DMS53 (cell line): Measurements from ENCODE around the gene CD86.
A peak's percentile ranks its signal among the peaks of the same experiment; 100 is the strongest.

Experiments
- DNase-seq: peaks from one replicate; lab custom pipeline; 2025; lab: John Stamatoyannopoulos, UW

Gene CD86

DNA sequence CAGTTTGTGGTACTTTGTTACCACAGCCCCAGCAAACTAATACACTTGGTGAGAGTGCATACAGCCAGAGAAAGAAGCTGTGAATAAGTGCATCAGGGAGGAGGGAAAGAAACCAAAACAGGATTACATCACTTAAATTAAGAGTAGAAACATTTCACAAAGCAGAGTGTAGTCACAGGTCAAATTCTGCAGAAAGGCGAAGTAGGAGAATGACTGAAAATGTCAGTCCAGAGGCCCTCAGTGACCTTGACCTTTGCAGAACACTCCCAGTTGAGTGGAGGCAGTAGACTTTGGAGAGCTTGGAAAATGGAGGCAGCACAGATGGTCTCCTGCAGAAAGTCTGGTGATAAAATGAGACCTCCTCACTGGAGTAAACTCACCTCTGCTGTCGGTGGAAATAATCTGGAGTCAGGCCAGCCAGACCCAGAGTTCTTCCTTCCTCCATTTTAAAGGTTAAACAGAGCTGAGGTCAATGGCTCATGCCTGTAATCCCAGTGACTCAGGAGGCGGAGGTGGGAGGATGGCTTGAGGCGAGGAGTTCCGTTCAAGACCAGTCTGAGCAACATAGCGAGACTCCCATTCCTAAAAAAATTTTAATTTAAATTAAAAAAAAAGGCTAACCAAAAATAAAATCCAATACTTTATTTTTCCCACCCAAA lies 5.0 kb downstream of the CD86 start:
- DNase-seq, result no peak

DNA sequence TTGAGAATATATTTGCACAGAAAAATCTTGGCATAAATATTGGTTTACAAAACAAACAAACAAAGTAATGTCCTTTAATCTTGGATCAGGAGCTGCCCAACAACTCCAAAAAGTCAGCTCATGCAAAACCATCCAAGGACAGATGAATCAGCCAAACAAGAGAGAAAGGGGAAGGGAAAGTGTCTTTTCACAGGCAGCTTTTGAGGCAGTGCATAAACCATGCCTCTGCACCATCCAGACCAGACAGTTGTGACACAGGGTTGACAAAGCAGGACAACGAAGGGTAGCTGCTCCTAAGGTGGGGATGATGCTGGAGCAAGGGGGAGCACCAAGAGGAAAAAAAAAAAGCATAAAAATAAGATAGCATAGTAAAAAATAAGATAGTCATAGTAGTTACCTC lies 8.7 kb downstream of the CD86 start:
- no peak for DNase-seq

DNA sequence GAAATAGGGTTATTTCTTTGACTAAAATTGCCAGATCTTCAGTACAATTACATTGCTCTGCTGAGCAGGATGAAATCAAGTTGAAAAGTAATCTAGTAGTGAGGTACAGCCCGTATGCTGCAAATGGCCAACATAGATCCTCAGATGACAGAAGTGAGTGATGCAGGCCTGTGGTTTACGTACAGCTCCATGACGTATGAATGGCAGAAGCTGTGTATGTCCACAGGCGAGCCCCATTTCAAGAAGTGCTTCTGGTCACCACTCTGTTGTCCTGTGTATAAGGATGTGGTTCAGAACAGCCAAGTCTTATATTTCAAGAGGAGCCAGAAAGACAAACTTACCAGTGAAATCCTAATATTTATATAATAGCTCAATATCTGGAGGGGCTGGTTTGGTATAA lies 9.2 kb downstream of the CD86 start:
- DNase-seq, result no peak

DNA sequence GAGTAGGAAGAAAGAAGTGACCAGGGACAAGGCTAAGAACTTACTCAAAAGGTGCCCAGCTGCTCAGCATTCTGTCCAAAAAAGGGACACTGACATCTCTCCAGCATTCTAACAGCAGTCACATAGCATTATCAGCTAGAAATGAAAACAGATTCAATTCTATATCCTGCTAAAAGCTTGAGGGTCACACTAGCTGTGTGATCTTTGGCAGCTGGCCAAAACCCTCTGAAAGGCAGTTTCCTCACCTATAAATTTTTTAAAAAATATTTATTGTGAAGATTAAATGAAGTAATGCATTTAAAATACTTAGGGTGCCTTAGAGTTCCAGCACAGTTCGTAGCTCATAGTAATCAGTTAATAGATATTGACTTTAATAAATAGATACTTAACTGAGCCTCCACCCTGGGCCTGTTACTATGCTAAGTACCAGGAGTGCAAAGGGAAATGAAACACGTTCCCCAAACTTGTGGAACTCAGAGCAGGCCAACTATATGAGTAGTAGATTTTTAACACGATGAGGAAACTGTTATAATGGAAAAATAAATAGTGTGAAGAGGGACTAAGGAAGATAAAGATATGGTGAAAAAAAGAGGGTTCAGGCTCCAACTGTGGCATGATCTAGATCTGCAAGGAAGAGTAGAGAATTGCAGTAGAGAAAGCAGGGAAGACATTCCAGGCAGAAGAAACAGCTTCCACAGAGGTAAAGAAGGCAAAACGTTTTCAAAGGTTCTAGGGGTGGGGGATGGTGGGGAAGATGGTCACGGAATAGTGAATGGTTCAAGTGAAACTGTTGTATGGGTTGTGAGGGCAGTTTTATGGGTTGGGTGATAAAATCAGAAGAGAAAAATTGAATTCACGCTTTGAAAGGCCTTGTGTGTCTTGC lies 11.4 kb downstream of the CD86 start:
- DNase-seq, result peak; percentile 7

DNA sequence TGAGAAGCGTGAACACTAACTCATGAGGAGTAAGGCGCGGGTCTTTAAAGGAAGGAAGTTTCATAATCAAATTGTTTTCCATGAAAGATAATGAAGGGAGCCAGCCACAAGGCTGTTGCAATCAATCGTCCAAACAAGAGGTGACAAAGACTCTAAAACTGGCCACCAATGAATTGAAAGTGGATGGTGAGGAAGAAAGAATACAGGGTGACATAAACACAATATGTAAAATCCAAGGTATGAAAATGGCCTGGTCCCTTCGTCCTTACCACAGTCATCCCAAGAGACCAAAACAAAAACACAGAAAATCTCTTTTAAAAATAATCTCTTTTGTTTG lies 12.0 kb downstream of the CD86 start:
- DNase-seq, result no peak

DNA sequence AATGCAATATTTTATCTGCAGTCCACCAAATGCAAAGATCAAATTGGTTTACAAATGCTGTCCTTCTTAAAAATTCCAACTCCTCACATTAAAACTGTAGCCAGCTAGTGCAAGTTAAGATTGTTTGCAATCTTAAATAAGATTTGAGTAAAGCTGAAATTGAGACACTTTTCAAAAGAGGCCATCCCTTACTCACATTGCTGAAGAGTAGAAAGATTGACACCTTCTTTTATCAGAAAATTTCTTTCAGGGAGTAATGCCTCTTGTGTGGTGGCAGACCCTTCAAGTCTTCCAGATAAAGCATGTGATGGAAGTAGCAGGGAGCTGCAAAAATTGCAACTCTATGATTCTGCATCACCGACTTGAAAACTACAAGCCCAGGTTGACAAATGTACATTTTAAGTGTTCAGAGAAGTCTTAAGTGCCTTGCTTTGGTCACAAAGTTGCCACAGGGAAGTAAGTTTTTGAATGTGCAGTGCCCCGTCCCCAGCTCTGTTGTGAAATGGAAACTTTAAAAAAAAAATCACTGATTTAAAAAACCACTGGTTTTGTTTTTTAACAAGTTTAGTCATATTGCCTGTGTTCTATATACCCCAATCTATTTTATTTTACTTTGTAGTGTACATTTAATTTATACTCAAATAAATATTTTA lies 12.6 kb downstream of the CD86 start:
- DNase-seq, result no peak

DNA sequence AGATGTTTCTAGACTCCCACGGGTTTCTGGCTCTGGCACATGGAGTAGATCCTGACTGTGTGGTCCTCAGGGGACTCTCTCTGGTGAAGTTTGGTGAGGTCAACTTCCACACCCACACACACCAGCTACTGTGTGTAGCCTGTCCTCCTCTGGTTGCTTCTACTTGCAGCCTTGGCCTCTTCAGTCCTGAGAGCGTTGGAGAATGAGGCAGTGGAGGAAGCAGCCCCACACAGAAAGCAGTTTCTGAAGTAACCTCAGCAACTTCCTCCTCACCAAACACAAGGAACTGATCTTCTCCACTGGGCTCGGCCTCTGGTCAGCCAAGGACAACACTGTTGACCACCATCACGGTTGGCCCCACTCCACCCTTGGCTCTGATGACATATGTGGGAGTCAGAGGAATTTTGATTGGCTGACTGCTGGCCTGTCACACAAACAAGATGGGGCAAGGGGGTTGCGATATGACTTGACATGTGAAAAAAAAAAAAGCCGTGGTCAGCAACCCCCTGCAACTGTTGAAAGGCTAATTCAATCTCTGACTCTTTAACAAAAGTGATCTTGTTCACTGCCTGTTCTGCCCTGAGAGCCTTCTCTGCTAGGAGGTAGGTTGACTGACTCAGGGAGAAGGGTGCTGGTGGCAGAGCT lies 19.6 kb downstream of the CD86 start:
- no peak for DNase-seq

DNA sequence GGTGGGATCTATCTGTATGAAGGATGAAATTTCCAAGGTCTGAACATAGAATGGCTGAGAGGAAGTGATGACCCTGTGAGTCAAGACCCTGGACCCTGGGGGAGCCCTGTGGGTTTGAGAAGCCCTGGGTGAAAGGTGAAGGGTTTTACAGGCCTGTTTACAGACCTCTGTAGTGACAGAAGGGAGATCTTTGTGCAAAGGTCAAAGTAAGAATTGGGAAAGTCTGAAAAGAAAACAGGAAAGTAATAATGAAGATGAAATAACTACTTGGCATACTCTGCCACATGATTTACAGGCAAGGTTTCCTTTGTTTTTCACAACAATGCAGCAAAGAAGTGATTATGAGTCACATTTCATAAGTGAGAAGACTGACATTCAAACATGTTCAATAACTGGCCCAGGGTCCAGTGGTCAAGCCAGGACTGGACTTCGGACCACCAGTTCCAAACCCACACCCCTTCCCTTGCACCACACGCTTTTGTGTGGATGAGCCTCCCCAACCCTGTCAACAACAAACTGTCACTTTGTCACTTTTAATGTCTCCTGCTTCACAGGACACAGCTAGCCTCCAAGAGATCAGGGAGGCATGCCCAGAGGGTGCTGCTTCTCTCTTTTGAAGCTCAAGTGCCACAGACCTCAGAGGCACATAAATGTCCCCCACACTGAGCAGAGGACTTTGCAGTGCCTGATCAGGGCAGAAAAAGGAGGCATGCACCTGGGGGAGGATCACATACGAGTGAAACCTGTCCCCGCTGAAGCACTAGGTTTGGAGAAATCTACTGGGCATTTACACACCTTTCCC lies 21.5 kb downstream of the CD86 start:
- no peak for DNase-seq

DNA sequence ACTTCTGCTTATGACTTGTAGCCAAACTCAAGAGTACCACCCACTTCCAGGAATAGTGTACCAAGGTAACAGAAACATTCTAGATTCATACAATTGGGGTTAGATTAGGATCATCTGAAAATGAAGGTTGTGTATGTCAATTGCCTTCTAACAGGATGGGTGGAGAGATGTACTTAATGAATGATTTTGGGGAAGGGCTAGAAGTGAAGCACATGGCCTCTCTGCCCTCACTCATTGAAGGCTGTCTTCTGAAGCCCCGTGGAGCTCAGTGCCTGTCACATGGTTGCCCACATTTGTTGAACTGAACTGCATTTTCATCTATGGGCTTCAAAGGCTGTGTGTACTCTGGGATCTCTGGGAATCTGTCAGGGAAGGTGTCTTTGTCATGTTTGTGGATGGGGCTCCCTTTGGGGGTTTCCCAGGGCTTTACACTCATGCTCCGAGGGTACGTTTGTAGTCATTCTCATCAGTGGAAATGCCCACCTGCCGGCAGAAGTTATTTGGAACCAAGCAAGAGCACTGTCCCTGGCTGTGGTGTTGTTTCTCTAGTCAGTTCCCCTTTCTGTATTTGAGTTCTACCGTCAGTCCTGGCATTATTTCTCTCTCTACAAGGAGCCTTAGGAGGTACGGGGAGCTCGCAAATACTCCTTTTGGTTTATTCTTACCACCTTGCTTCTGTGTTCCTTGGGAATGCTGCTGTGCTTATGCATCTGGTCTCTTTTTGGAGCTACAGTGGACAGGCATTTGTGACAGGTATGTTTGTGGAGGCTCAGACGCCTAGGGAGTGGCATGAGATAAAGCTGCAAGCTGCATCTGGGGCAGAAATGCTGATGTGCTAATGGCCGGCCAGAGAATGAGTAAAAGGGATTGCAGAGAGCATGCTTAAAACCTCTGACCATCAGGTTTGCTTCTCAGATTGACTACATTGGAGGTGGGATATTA lies 22.4 kb downstream of the CD86 start:
- no peak for DNase-seq

DNA sequence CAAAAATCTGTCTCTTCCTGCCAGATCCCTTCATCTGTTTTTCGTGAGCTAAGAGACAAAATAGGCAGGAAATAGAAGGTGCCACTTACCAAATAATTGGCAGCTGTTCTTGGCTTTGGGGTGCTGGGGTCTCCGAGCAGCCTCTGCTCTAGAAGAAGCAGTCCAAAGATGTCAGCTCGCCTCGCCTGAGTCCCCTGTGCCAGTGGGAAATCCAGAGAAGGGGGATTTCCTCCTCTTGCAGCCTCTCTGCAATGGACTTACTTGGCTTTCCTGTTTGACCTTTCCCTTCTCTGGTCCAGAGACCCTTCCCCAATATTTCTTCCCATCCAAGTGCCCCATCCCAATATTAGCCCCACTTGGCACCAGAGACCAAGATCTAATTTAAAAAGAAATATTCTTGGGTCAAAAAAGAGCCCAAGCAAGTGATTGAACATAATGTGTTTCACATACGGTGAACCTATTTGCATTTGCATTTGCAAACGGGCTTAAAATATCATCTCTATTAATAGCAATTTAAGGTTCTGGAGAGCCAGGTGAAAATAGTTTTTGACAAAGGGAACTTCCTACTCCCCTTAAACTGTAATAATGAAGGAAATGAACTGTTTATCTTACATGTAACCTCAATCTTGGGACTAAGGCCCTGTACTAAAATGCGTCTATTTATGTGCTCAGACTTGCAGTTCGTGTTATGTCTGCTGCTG lies 23.2 kb downstream of the CD86 start:
- DNase-seq, result no peak

DNA sequence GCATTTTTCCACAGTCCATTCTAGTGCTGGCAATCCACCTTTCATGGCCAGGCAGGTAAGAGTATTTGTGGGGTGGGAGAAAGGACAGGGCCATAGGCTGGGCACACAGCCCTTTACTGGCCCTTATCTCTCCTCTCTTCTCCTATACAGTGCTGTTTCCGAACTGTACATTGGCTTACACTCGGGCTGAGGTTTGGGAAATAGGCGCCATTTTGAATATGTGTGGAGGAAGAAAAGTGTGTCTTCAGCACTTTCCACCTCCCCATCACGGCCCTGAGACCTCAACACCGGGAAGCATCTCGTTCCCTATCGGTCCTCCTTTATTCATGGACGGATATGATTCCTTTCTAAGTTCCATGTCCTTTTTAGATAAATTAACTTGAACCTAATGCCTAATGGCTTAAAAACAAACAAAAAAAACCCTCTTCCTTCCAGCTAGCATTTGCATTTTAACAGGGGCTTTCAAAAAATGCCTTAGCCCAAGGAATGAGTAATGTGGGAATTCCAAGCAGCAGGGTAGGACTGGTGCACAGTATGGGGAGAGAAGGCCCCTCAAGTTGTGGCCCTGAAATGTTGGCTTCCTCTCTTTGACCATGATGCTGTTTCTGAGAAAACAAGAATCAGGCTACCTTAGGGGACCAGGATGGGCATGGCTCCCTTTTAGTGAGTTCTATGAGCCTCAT lies 24.5 kb downstream of the CD86 start:
- no peak for DNase-seq

DNA sequence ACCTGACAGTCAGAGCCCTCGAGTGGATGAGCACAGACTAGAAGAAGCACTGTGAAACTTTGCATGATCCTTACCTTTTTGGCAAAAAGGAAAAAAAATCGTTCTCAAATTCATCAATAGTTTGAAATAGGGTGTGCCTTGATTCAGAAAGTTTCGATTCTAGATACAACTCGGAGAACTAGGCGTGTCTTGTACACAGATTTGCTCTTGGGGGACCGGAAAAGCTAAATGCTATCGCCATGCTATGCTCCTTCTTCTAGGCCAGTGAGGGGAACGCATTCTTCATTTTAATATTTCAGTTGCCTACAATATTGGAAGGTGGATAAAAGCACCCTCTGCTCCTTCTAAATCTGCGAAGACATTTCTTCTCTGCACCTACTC lies 25.0 kb downstream of the CD86 start:
- DNase-seq, result no peak

DNA sequence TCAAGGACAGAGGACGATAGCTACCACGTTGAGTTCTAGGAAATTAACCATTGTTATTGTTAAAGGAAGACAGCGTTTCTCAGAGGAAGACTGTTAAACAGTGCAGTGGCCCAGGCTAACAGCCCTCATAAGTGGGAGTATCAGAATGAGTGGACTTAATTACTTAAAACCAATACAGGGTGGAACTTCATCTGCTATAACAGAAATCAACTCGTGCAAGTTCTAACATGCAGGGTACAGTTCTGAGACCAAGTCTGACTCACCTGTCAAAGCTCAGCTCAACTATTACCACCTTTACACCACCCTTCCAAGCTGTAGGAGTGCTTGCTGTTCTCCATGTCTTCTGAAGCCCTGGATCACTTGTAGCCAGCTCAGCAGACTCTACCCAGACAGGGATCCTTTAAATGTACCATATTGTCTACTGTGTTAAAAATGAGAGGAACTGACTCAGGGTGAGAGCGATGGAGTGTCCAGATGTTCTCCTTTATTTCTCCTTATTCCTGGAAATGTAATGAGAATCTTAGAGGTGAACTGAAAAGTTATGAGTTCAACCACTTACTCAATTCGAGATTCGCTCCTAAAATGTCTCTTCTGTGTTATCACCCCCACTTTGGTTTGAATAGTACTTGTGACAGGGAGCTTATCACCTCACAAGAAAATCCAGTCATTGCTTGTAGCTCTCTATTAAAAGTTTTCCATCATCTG lies 26.5 kb downstream of the CD86 start:
- DNase-seq, result no peak

DNA sequence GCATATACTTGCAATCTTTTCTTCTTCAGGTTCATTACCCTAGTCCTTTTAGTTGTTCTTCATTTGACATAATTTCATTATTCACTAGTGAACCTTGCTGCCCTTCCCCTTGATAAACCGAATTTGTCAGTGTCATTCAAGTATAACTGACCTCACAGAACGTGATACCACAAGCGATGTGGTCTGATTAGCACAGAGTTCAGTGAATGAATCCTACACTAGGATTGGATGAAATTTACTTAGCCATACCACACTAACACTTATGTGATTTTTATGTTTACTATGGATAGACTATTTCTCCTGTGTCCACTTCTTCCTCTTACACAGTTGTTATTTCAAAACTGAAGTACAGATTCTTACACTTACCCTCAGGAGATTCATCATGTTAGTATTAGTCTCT lies 27.2 kb downstream of the CD86 start:
- DNase-seq, result no peak

DNA sequence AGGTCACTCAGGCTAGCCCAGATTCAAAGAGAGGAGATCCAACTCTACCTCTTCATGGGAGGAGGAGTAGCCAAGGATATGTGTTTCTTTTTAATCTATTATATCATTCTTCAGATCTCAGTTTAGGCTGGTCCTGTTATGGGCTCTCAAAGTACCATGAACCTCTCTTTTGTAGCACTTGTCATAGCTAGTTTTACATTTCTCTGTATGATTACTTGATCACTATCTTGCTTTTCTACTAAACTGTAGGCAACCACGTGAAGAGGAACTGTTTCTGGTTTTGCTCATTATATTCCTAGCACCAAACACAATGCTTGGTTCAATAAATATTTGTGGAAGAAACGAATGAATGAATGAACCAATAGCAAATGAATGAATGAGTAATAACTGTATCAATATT lies 29.6 kb downstream of the CD86 start:
- DNase-seq, result no peak

DNA sequence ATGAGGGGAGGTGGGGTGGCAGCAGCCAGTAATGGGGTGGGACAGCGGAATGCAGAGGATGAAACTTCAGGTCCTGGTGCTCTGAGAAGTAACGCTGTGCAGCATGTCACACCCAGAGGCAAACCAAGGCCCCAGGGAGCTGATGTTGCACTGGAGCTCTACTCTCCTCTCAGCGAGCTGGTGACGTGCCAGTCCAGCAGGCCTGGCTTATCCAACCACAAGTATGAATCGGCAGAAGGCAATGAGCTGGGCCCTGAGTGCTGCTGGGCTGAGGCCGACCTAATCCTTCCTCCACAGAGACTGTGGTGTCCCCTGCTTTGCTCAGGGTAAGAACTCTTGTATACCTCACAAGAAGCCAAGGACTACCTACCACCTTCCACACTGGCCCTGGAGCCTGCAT lies 30.5 kb downstream of the CD86 start:
- DNase-seq, result no peak

DNA sequence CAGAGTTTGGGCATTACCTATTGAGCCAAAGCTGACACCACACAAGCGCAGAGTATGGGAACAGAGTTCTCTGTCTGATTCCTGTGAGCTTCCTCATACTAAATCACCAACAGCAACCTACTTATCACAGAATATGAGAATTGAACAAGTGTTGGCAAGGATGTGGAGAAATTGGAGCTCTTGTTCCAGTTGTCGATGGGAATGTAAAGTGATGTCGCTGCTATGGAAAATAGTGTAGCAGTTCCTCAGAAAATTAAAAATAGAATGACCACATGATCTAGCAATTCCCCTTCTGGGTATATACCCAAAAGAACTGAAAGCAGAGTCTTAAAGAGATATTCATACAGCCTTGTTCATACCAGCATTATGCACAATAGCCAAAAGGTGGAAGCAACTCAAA lies 33.4 kb downstream of the CD86 start:
- no peak for DNase-seq

DNA sequence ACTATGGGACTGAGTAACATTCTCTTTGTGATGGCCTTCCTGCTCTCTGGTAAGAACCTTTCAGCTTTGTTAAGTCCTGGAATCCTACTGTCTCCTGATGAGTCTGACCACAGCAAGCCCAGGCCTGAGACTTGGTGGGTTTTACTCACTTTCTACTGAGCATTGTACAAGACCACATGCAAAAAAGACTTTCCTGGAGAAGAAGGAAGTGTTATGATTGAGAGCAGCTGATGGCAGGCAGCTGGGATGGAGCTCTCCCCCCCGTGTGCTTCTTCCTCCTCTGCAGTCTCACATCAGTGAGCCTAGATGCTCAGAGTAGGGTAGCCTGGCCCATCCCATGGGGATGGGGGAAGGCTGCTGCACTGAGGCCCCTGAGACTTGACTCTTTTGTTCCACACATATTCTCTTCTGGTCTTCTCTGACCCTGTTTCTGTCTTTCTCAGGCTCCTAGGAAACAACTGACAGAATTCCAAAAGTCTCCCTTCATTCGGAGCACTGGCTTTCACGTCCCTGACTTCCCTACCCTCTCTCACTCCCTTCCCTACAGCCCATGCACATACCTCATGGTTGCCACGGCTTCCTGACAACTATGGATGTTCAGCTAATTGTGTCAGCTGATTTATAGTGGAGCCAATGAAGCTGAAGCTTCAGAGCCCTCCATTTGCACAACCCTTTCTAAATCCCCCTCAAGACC lies 36.6 kb downstream of the CD86 start:
- DNase-seq, result no peak
